Activated B cell treated with CpG ODN at 0.5 μM for 24 hours (primary cell): ENCODE data around the gene PGGHG. TPM values are rescaled to one million over a fixed set of nuclear protein-coding genes. Genes with fewer than 3 reads are reported as not detected.

Experiments used
- ATAC-seq: fragments of 200-7000 bp; cut with Tn5 transposase; one replicate; pipeline ENCODE4 v1.10.0; 2021; ENCODE audit warnings: low read depth, mild to moderate bottlenecking, moderate library complexity
- CTCF ChIA-PET: fragments of 350-600 bp; sonication (Branson Sonifier 250); formaldehyde crosslinking; loops from one replicate; lab custom pipeline; 2021; ENCODE audit warnings: antibody characterized with exemption; lab: Charles Lee
- POLR2A ChIA-PET: fragments of 350-600 bp; sonication (Branson Sonifier 250); formaldehyde crosslinking; loops from one replicate; lab custom pipeline; 2021; ENCODE audit warnings: antibody characterized with exemption; lab: Charles Lee
- DNase-seq: peaks from one replicate; pipeline ENCODE4 v3.0.0; 2022
- H3K27ac Mint-ChIP-seq: one replicate; pipeline ENCODE4 v1.8.0; 2020; ENCODE audit warnings: mixed read lengths
- H3K27me3 Mint-ChIP-seq: one replicate; pipeline ENCODE4 v1.8.0; 2021; ENCODE audit warnings: mixed read lengths
- H3K36me3 Mint-ChIP-seq: one replicate; pipeline ENCODE4 v1.8.0; 2021; ENCODE audit warnings: low read depth, mixed read lengths
- H3K4me1 Mint-ChIP-seq: one replicate; pipeline ENCODE4 v1.8.0; 2021; ENCODE audit warnings: mixed read lengths
- H3K4me3 Mint-ChIP-seq: one replicate; pipeline ENCODE4 v1.8.0; 2020; ENCODE audit warnings: mild to moderate bottlenecking, mixed read lengths
- H3K9me3 Mint-ChIP-seq: one replicate; pipeline ENCODE4 v1.8.0; 2020; ENCODE audit warnings: mixed read lengths
- CTCF ChIP-seq: fragments of 200-600 bp; IDR thresholded peaks from one replicate; pipeline ENCODE4 v1.8.0; 2022; ENCODE audit warnings: antibody characterized with exemption, mild to moderate bottlenecking
- intact Hi-C: fragments of 100-400 bp; cut with micrococcal nuclease; formaldehyde crosslinking; loops from one replicate; pipeline ENCODE4 v1.15.1; 2024
- total RNA-seq: library from RNA; stranded (reverse); gene quantifications from 2 replicates; pipeline ENCODE4 v1.2.3, GENCODE V29; 2022

The PGGHG gene
- total RNA-seq, 1 donor from 2014 or later: 74.1 TPM

GRCh38 chr11:278001-278951 is 10.7 kb upstream of the PGGHG start, which contains the start of gene NLRP6:
TSS of gene NLRP6 (plus strand) at chr11:278407. CDS start at chr11:278570, 163 bp downstream.
- ChIA-PET CTCF (interaction anchor here (0.7 to 3.5 kb wide), 3 partner anchors 27 to 170 kb away, joined by 3 to 21 read pairs (median 3); no protein-coding TSS in a partner anchor), POLR2A (interaction anchor here (0.8 to 6.5 kb wide), 8 partner anchors 9 to 170 kb away, joined by 3 to 74 read pairs (median 5); partner anchors contain the start of genes BET1L, PGGHG and RIC8A)
- Mint-ChIP-seq H3K4me1 (peaks cover 36% of the 10 kb centered on the region), H3K36me3 (no peaks in the 10 kb centered on the region), H3K4me3 (no peak within 1 kb of the TSS), H3K27ac (peak within 1 kb of the TSS; percentile 62), H3K9me3 (peaks cover 3% of the 10 kb centered on the region), H3K27me3 (peaks cover 18% of the 10 kb centered on the region)
- no peak for ATAC-seq
- DNase-seq: no peak
- no peak for TF ChIP-seq CTCF
- intact Hi-C loops: no loop called here

GRCh38 chr11:279040-279965 is 9.6 kb upstream of the PGGHG start:
- Mint-ChIP-seq H3K36me3 (no peaks in the 10 kb centered on the region), H3K27ac (no peak overlapping the region), H3K4me1 (peaks cover 36% of the 10 kb centered on the region), H3K4me3 (no peak overlapping the region), H3K27me3 (peaks cover 18% of the 10 kb centered on the region), H3K9me3 (peaks cover 3% of the 10 kb centered on the region)
- no peak for DNase-seq
- ChIA-PET CTCF (interaction anchor here (0.7 to 3.5 kb wide), 6 partner anchors 26 to 169 kb away, joined by 3 to 21 read pairs (median 3); no protein-coding TSS in a partner anchor), POLR2A (interaction anchor here (0.7 to 6.5 kb wide), 10 partner anchors 8 to 72 kb away, joined by 3 to 74 read pairs (median 5); partner anchors contain the start of genes BET1L, PGGHG and RIC8A)
- TF ChIP-seq CTCF: no peak
- intact Hi-C loops: no loop called here
- peak; percentile 48 for ATAC-seq

- DNase-seq (peak; percentile 43), ATAC-seq (peak; percentile 71)
- intact Hi-C loops: loop anchor here (1.0 kb wide), 3 partner anchors 8 to 29 kb away; no protein-coding TSS in a partner anchor
- H3K27me3 Mint-ChIP-seq: peaks cover 20% of the 10 kb centered on the region
- H3K9me3 Mint-ChIP-seq: peaks cover 3% of the 10 kb centered on the region
- CTCF ChIA-PET: interaction anchor here (0.8 to 3.5 kb wide), 4 partner anchors 25 to 117 kb away, joined by 3 to 21 read pairs (median 3); no protein-coding TSS in a partner anchor
- no peak overlapping the region for H3K27ac Mint-ChIP-seq
- no peak for TF ChIP-seq CTCF
- POLR2A ChIA-PET: interaction anchor here (0.6 to 6.5 kb wide), 10 partner anchors 10 to 75 kb away, joined by 3 to 74 read pairs (median 8); partner anchors contain the start of genes BET1L, PGGHG and RIC8A
- H3K4me1 Mint-ChIP-seq: peaks cover 31% of the 10 kb centered on the region
- H3K36me3 Mint-ChIP-seq: no peaks in the 10 kb centered on the region
- peak overlapping the region; percentile 74 for H3K4me3 Mint-ChIP-seq
These were observed 8.8 kb upstream of the PGGHG start for GRCh38 chr11:279966-280705.

- no peaks in the 10 kb centered on the region for H3K36me3 Mint-ChIP-seq
- ATAC-seq: peak; percentile 64
- peaks cover 26% of the 10 kb centered on the region for H3K4me1 Mint-ChIP-seq
- no peak overlapping the region for H3K27ac Mint-ChIP-seq
- H3K4me3 Mint-ChIP-seq: peak overlapping the region; percentile 71
- H3K27me3 Mint-ChIP-seq: peaks cover 26% of the 10 kb centered on the region
- POLR2A ChIA-PET: interaction anchor here (0.6 to 6.5 kb wide), 8 partner anchors 9 to 73 kb away, joined by 3 to 74 read pairs (median 4); partner anchors contain the start of genes BET1L, IFITM5, PGGHG and RIC8A
- no peak for DNase-seq
- CTCF ChIA-PET: interaction anchor here (3.5 kb wide), 1 partner anchor 30 kb away, joined by 21 read pairs; no protein-coding TSS in a partner anchor
- peaks cover 3% of the 10 kb centered on the region for H3K9me3 Mint-ChIP-seq
- intact Hi-C loops: loop anchor here (1.0 kb wide), 3 partner anchors 7 to 30 kb away; no protein-coding TSS in a partner anchor
- TF ChIP-seq CTCF: no peak
These were observed 8.0 kb upstream of the PGGHG start for GRCh38 chr11:280706-281485.
